ENCODE data around the gene DNAH9. TPM values are rescaled to one million over a fixed set of nuclear protein-coding genes. Genes with fewer than 3 reads are reported as not detected.

DNAH9 gene
- total RNA-seq, 3 donors from 2014 or later (not counting 1 experiment from before 2014, with no cell fraction given) = not detected

- Mint-ChIP-seq H3K27me3 (ENCODE audit: low read depth in 2 of 2) (no peaks in the 10 kb centered on the region), H3K4me1 (no peaks in the 10 kb centered on the region), H3K4me3 (no peak overlapping the region), H3K27ac (no peak overlapping the region), H3K36me3 (no peaks in the 10 kb centered on the region), H3K9me3 (peaks cover 9 to 14% of the 10 kb centered on the region in 2 donors)
- ATAC-seq (no peak), DNase-seq (no peak)
- TF ChIP-seq CTCF (IDR thresholded peaks at IDR 0.05) = no peak
- Histone ChIP-seq H3K4me3 (ENCODE audit: low read length) (no peak overlapping the region), H3K36me3 (ENCODE audit: control insufficient read depth, insufficient read depth, low read length) (no peaks in the 10 kb centered on the region), H3K9me3 (ENCODE audit: control insufficient read depth, insufficient read depth, low read length) (peaks cover 3% of the 10 kb centered on the region), H3K27me3 (ENCODE audit: control insufficient read depth, insufficient read depth, low read length) (no peaks in the 10 kb centered on the region), H3K27ac (ENCODE audit: low read length) (no peak overlapping the region), H3K4me1 (ENCODE audit: control insufficient read depth, insufficient read depth, low read length) (no peaks in the 10 kb centered on the region)
- 93% methylated on average over 11 of the region's 11 CpGs for WGBS (ENCODE audit: insufficient coverage)
- intact Hi-C loops (cut with micrococcal nuclease) = no loop called here
Measured at GRCh38 chr17:11744696-11745095, 146.4 kb downstream of the DNAH9 start.

- no peaks in the 10 kb centered on the region for H3K36me3 Mint-ChIP-seq
- 93% methylated on average over 7 of the region's 7 CpGs for WGBS (ENCODE audit: insufficient coverage)
- Histone ChIP-seq H3K9me3 (ENCODE audit: control insufficient read depth, insufficient read depth, low read length) (peaks cover 3% of the 10 kb centered on the region), H3K27me3 (ENCODE audit: control insufficient read depth, insufficient read depth, low read length) (no peaks in the 10 kb centered on the region), H3K36me3 (ENCODE audit: control insufficient read depth, insufficient read depth, low read length) (no peaks in the 10 kb centered on the region), H3K4me1 (ENCODE audit: control insufficient read depth, insufficient read depth, low read length) (no peaks in the 10 kb centered on the region), H3K27ac (ENCODE audit: low read length) (no peak overlapping the region), H3K4me3 (ENCODE audit: low read length) (no peak overlapping the region)
- intact Hi-C loops (cut with micrococcal nuclease) = no loop called here
- H3K27me3 Mint-ChIP-seq (ENCODE audit: low read depth in 2 of 2) = no peaks in the 10 kb centered on the region
- H3K4me3 Mint-ChIP-seq = no peak overlapping the region
- no peak overlapping the region for H3K27ac Mint-ChIP-seq
- no peak for DNase-seq
- H3K9me3 Mint-ChIP-seq = peaks cover 9 to 14% of the 10 kb centered on the region in 2 donors
- no peak for TF ChIP-seq CTCF (IDR thresholded peaks at IDR 0.05)
- no peaks in the 10 kb centered on the region for H3K4me1 Mint-ChIP-seq
- ATAC-seq = no peak
Measured at GRCh38 chr17:11747441-11747840, 149.2 kb downstream of the DNAH9 start.

- no peaks in the 10 kb centered on the region for H3K4me1 ChIP-seq (ENCODE audit: control insufficient read depth, insufficient read depth, low read length)
- no peaks in the 10 kb centered on the region for H3K36me3 Mint-ChIP-seq
- H3K9me3 Mint-ChIP-seq = peaks cover 5 to 6% of the 10 kb centered on the region in 2 donors
- ATAC-seq (no peak), DNase-seq (no peak)
- H3K27ac Mint-ChIP-seq = no peak overlapping the region
- H3K9me3 ChIP-seq (ENCODE audit: control insufficient read depth, insufficient read depth, low read length) = peaks cover 4% of the 10 kb centered on the region
- no peak for TF ChIP-seq CTCF (IDR thresholded peaks at IDR 0.05)
- H3K36me3 ChIP-seq (ENCODE audit: control insufficient read depth, insufficient read depth, low read length) = no peaks in the 10 kb centered on the region
- 77% methylated on average over 5 of the region's 5 CpGs for WGBS (ENCODE audit: insufficient coverage)
- no peaks in the 10 kb centered on the region for H3K27me3 Mint-ChIP-seq (ENCODE audit: low read depth in 2 of 2)
- no peaks in the 10 kb centered on the region for H3K4me1 Mint-ChIP-seq
- no peak overlapping the region for H3K4me3 Mint-ChIP-seq
- no peaks in the 10 kb centered on the region for H3K27me3 ChIP-seq (ENCODE audit: control insufficient read depth, insufficient read depth, low read length)
- no peak overlapping the region for H3K4me3 ChIP-seq (ENCODE audit: low read length)
- intact Hi-C loops (cut with micrococcal nuclease) = no loop called here
- H3K27ac ChIP-seq (ENCODE audit: low read length) = no peak overlapping the region
Measured at GRCh38 chr17:11757815-11758214, 159.5 kb downstream of the DNAH9 start.

GRCh38 chr17:11768106-11768505 lies 169.8 kb downstream of the DNAH9 start:
- WGBS (ENCODE audit: insufficient coverage) = 93% methylated on average over 11 of the region's 11 CpGs
- Histone ChIP-seq H3K9me3 (ENCODE audit: control insufficient read depth, insufficient read depth, low read length) (no peaks in the 10 kb centered on the region), H3K36me3 (ENCODE audit: control insufficient read depth, insufficient read depth, low read length) (no peaks in the 10 kb centered on the region), H3K4me1 (ENCODE audit: control insufficient read depth, insufficient read depth, low read length) (no peaks in the 10 kb centered on the region), H3K4me3 (ENCODE audit: low read length) (no peak overlapping the region), H3K27me3 (ENCODE audit: control insufficient read depth, insufficient read depth, low read length) (no peaks in the 10 kb centered on the region), H3K27ac (ENCODE audit: low read length) (no peak overlapping the region)
- Mint-ChIP-seq H3K4me1 (no peaks in the 10 kb centered on the region), H3K36me3 (no peaks in the 10 kb centered on the region), H3K27me3 (ENCODE audit: low read depth in 2 of 2) (no peaks in the 10 kb centered on the region), H3K4me3 (no peak overlapping the region), H3K27ac (no peak overlapping the region), H3K9me3 (peaks cover 0 to 6% of the 10 kb centered on the region in 2 donors)
- intact Hi-C loops (cut with micrococcal nuclease) = no loop called here
- TF ChIP-seq CTCF (IDR thresholded peaks at IDR 0.05) = no peak
- DNase-seq = no peak
- no peak for ATAC-seq

Measured in natural killer cell (primary cell).